Measurements from ENCODE around the gene ACTG2.

- no peak for TF ChIP-seq CTCF (IDR thresholded peaks at IDR 0.05; ENCODE audit: insufficient read depth, low read length)
- no peak for TF ChIP-seq POLR2AphosphoS5 (IDR thresholded peaks at IDR 0.05; ENCODE audit: low read depth)
- TF ChIP-seq REST (IDR thresholded peaks at IDR 0.05; ENCODE audit: insufficient replicate concordance, low read depth): no peak
Measured at GRCh38 chr2:73942664-73943063, 49.9 kb downstream of the ACTG2 start.
